ENCODE results near the gene KANK4.

- TF ChIP-seq, protein P1, sequence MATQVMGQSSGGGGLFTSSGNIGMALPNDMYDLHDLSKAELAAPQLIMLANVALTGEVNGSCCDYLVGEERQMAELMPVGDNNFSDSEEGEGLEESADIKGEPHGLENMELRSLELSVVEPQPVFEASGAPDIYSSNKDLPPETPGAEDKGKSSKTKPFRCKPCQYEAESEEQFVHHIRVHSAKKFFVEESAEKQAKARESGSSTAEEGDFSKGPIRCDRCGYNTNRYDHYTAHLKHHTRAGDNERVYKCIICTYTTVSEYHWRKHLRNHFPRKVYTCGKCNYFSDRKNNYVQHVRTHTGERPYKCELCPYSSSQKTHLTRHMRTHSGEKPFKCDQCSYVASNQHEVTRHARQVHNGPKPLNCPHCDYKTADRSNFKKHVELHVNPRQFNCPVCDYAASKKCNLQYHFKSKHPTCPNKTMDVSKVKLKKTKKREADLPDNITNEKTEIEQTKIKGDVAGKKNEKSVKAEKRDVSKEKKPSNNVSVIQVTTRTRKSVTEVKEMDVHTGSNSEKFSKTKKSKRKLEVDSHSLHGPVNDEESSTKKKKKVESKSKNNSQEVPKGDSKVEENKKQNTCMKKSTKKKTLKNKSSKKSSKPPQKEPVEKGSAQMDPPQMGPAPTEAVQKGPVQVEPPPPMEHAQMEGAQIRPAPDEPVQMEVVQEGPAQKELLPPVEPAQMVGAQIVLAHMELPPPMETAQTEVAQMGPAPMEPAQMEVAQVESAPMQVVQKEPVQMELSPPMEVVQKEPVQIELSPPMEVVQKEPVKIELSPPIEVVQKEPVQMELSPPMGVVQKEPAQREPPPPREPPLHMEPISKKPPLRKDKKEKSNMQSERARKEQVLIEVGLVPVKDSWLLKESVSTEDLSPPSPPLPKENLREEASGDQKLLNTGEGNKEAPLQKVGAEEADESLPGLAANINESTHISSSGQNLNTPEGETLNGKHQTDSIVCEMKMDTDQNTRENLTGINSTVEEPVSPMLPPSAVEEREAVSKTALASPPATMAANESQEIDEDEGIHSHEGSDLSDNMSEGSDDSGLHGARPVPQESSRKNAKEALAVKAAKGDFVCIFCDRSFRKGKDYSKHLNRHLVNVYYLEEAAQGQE (IDR thresholded peaks at IDR 0.05; ENCODE audit: low read depth), result no peak
- TF ChIP-seq EP300 (IDR thresholded peaks at IDR 0.05; ENCODE audit: borderline replicate concordance) (no peak), TCF12 (IDR thresholded peaks at IDR 0.05; ENCODE audit: low read depth) (no peak)
Observed at GRCh38 chr1:62207187-62207586, 112.0 kb downstream of the KANK4 start.
